ENCODE data around the gene OR52E8.

The OR52E8 gene

GRCh38 chr11:5857590-5857989, at the start of gene OR52E8:
OR52E8 (minus strand) TSS chr11:5857690; CDS start chr11:5857690, 0 bp downstream.
- in situ Hi-C loops (cut with HindIII; ENCODE audit: low sequenced_read_pairs), result no loop called here

GRCh38 chr11:5899534-5899933, 42.0 kb upstream of the OR52E8 start:
- in situ Hi-C loops (cut with HindIII; ENCODE audit: low sequenced_read_pairs), result no loop called here

DNA sequence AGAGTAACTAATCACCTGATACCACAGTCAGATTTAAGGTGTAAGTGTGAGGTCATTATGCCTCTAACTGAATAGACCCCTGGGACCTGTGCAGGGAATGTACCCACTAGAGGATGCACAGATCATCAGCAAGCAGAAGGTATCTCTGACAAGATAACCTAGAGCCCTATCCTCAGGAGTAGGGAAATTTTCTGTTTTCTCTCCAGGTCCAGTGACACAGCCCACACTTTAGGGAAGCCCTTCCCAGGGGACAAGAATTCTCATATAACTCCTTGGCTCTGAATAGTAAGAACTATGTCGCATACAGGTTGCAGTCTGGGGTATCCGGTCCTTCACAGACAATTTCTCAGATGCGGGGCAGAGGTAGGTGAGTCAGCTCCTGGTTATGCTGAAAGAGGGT, 35.4 kb upstream of the OR52E8 start, which contains the start of gene OR52E5:
Gene OR52E5, plus strand, starts transcription at position 301 of the 400 bp plus-strand sequence. CDS start 7,569 bp downstream, outside the sequence.
- in situ Hi-C loops (cut with HindIII; ENCODE audit: low sequenced_read_pairs), result no loop called here

DNA sequence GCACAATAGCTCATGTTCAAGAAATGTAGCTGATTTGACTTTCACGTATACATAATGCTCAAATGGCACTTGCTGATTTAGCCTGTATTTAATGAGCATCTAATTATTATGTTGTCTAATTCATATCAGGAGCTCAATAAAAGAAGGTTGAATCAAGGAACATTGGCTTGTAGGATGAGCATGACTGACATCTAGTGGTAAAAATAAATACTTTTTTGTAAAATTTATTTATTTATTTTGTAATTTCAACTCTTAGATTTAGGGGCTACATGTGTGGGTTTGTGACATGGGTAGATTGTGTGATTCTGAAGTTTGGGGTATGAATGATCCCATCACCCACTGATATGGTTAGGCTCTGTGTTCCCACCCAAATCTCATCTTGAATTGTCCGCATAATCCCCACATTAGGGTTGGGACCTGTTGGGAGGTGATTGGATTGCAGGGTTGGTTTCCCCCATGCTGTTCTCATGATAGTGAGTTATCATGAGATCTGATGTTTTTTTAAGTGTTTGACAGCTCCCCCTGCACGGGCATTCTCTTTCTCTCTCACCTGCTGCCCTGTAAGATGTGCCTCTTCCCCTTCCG, 33.8 kb upstream of the OR52E8 start:
- in situ Hi-C loops (cut with HindIII; ENCODE audit: low sequenced_read_pairs), result no loop called here

- in situ Hi-C loops (cut with HindIII; ENCODE audit: low sequenced_read_pairs), result no loop called here
Measured at GRCh38 chr11:5887661-5888060, 30.2 kb upstream of the OR52E8 start.

GRCh38 chr11:5887172-5887571, 29.7 kb upstream of the OR52E8 start:
- in situ Hi-C loops (cut with HindIII; ENCODE audit: low sequenced_read_pairs), result no loop called here

GRCh38 chr11:5881756-5882155, 24.3 kb upstream of the OR52E8 start:
- in situ Hi-C loops (cut with HindIII; ENCODE audit: low sequenced_read_pairs), result no loop called here

- in situ Hi-C loops (cut with HindIII; ENCODE audit: low sequenced_read_pairs), result no loop called here
Measured at GRCh38 chr11:5880329-5880728, 22.8 kb upstream of the OR52E8 start, which contains the start of gene OR52E4. OR52E4 (plus strand) TSS chr11:5880629; CDS start chr11:5884293, 3,664 bp downstream.

GRCh38 chr11:5878564-5878963, 21.1 kb upstream of the OR52E8 start:
- in situ Hi-C loops (cut with HindIII; ENCODE audit: low sequenced_read_pairs), result no loop called here

- in situ Hi-C loops (cut with HindIII; ENCODE audit: low sequenced_read_pairs), result no loop called here
Measured at GRCh38 chr11:5865826-5866225, 8.3 kb upstream of the OR52E8 start.

DNA sequence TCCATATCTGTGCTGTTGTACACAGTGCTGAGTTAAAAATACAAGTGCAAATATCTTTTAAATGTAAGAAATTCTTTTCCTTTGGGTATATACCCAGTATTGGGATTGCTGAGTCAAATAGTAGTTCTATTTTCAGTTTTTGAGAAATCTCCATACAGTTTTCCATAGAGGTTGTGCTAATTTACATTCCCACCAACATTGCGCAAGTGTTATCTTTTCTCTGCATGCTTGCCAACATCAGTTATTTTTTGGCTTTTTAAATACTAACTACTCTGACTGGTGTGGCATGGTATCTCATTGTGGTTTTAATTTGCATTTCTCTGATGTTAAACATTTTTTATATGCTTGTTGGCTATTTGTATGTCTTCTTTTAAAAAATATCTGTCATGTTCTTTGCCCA, 6.5 kb downstream of the OR52E8 start:
- in situ Hi-C loops (cut with HindIII; ENCODE audit: low sequenced_read_pairs), result no loop called here

- in situ Hi-C loops (cut with HindIII; ENCODE audit: low sequenced_read_pairs), result no loop called here
Measured at GRCh38 chr11:5847711-5848110, 9.8 kb downstream of the OR52E8 start.

DNA sequence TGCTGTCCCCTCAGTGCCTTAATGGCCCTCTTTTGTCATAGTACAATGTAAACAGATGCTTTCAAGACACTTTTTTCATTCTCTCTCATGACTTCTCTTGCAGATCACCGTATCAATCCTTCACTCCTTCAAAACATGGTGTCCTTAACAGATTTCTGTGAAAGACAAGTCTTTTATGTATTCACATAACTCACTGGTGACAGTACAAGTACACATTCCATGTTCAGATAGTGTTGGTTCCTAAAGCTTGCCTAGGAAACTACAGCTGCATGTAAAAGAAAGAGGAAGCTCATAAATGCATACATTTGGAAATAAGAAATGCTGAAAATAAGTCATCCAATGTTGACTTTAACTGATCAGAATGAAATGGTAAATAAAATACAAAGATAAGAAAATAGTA, 10.8 kb downstream of the OR52E8 start:
- in situ Hi-C loops (cut with HindIII; ENCODE audit: low sequenced_read_pairs), result no loop called here

GRCh38 chr11:5841797-5842196, 15.7 kb downstream of the OR52E8 start, which contains the start of gene OR52E6:
OR52E6 (minus strand) TSS chr11:5841897; CDS start chr11:5841897, 0 bp downstream.
- in situ Hi-C loops (cut with HindIII; ENCODE audit: low sequenced_read_pairs), result no loop called here

GRCh38 chr11:5837695-5838094, 19.8 kb downstream of the OR52E8 start:
- in situ Hi-C loops (cut with HindIII; ENCODE audit: low sequenced_read_pairs), result no loop called here

- in situ Hi-C loops (cut with HindIII; ENCODE audit: low sequenced_read_pairs), result no loop called here
Measured at GRCh38 chr11:5833446-5833845, 24.0 kb downstream of the OR52E8 start.

GRCh38 chr11:5831196-5831829, 26.2 kb downstream of the OR52E8 start:
- in situ Hi-C loops (cut with HindIII; ENCODE audit: low sequenced_read_pairs), result no loop called here

GRCh38 chr11:5818245-5818886, 39.1 kb downstream of the OR52E8 start:
- in situ Hi-C loops (cut with HindIII; ENCODE audit: low sequenced_read_pairs), result no loop called here

DNA sequence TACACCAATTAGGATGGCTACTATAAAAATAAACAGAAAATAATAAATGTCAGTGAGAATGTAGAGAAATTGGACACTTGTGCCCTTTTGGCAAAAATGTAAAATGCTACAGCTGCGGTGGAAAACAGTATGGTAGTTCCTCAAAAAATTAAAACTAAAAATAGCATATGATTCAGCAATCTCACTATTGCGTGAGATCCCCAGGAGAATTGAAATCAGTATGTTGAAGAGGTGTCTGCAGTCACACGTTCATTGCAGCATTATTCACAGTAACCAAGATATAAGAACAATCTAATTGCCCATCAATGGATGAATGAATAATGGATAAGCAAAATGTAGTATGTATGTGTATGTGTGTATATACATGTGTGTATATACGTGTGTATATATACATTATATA, 42.0 kb downstream of the OR52E8 start:
- in situ Hi-C loops (cut with HindIII; ENCODE audit: low sequenced_read_pairs), result no loop called here

DNA sequence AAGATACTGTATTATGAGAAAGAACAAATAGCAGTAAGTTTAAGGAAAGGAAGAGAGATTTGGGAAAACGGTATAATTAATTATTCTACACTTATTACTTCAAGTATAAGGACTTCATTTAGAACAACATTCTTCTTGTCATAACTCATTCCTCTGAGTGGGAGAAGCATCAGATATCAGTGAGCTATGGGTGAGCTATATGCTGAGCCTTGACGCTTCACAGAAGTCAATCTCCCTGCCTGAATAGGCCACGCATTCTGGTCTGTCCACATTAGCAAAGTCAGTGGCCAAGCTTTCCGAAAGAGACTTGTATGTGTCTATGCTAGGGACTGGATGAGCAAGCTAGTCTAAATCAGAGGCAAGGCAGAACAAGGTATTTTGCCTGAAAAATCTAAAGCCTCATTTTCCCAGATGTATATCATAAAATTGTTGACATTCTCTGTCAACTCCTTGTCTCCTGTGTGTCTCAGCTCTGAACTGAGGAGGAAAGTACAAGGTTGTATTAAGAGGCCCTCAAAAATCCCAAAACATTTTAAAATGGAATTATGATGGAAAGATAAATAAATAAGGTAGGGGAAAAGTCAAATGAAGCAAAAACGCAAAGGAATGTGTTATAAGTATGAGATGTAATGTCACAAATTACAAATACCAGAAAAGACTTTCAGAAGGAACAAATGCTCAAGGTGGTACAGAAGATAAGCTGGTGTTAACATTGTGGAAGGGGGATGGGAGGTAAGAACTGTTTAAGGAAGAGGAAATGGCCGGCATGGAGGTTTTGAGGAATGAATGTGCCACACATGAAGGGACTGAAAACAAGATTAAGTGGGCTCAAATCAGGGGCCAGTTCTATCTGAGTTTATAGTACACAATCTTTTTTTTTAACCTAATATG, 47.3 kb downstream of the OR52E8 start:
- in situ Hi-C loops (cut with HindIII; ENCODE audit: low sequenced_read_pairs), result no loop called here

GRCh38 chr11:5809122-5809519, 48.4 kb downstream of the OR52E8 start:
- in situ Hi-C loops (cut with HindIII; ENCODE audit: low sequenced_read_pairs), result no loop called here
